Retinal pigment epithelial cell (primary cell): Measurements from ENCODE around the gene CD6.

Experiments used
- DNase-seq: peaks from one replicate; pipeline ENCODE4 v3.0.0-alpha.2; 2010; ENCODE audit warnings: low read depth
- H3K4me3 ChIP-seq: 2 replicates; pipeline ENCODE4 v1.5.1; 2011; ENCODE audit warnings: mild to moderate bottlenecking, low read length, control low read depth, moderate library complexity
- CTCF ChIP-seq: conservative IDR thresholded peaks from 2 replicates; pipeline ENCODE4 v1.5.1; 2011; ENCODE audit warnings: low read depth, low read length, control low read depth, inconsistent platforms

Gene CD6

GRCh38 chr11:61009392-61010275, 38.2 kb downstream of the CD6 start:
- no peak for DNase-seq
- no peak overlapping the region for H3K4me3 ChIP-seq
- TF ChIP-seq CTCF, result no peak

GRCh38 chr11:61010466-61011228, 39.2 kb downstream of the CD6 start:
- DNase-seq, result no peak
- no peak overlapping the region for H3K4me3 ChIP-seq
- TF ChIP-seq CTCF, result no peak

GRCh38 chr11:61011229-61011870, 39.9 kb downstream of the CD6 start:
- DNase-seq, result no peak
- H3K4me3 ChIP-seq, result no peak overlapping the region
- TF ChIP-seq CTCF, result no peak

DNA sequence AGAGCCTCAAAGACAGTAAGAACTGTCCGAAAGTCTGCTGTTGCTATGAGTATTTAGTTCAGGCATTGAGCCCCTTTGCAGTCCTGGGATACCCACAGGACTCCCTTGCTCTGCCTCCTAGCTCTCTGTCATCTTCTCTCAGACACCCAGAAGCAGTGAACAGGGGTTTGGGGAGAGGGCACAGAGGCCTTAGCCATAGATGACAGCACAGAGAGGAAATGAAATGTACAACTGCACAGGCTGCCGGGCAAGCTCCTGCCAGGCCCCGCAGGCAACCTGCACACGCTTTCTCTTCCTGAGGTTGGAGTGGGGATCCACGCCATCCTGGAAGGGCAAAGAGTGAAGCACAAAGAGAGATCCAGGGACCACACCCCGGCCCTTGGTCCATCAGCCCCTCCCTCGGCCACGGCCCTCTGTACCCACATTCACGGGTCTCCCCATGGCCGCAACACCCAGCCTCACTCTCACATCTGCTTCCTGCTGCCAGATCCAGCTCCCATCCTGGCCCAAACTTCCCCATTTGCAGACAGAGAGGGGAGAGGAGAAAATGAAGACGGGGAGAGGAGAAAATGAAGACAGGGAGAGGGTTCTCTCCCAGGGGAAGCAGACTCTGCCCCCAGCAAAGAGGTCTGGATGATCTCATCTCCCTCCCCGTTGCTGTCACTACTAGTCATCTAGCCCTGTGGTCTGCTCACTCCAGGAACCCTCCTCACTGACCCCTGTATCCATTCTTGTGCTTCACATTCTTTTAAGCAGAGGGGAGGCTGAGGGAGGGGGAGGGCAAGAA, 40.7 kb downstream of the CD6 start:
- no peak for TF ChIP-seq CTCF
- no peak for DNase-seq
- H3K4me3 ChIP-seq, result no peak overlapping the region

- no peak for DNase-seq
- TF ChIP-seq CTCF, result no peak
- H3K4me3 ChIP-seq, result no peak overlapping the region
These were observed 41.3 kb downstream of the CD6 start for GRCh38 chr11:61012737-61013215.

DNA sequence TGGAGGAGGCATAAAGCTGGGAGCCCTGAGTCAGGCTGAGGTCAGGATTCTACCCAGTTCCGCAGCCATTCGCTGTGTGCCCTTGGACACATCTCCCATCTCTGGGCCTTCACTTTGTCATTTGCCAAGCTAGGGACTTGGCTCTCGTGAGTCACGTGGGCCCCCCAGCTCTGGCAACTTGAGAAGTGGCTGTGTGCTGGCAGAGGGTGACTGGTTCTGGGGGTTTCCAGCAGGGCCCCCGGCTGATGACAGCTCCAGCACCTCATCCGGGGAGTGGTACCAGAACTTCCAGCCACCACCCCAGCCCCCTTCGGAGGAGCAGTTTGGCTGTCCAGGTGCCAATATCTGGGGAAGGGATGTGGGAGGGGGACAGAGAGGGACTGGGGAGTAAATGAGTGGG, 46.6 kb downstream of the CD6 start:
- TF ChIP-seq CTCF, result no peak
- no peak for DNase-seq
- no peak overlapping the region for H3K4me3 ChIP-seq
